GM10266 (cell line): Measurements from ENCODE around the gene GLP1R.

ENCODE experiments used
- DNase-seq: peaks from one replicate; pipeline ENCODE4 v3.0.0; 2012; ENCODE audit errors: extremely low spot score
- CTCF ChIP-seq: IDR thresholded peaks from 2 replicates; pipeline ENCODE4 v1.5.1; 2012; ENCODE audit warnings: mild to moderate bottlenecking, low read depth; ENCODE audit not compliant: control insufficient read depth, insufficient read depth; ENCODE audit errors: missing control alignments

Gene GLP1R

GRCh38 chr6:39009476-39009875 is 39.1 kb upstream of the GLP1R start:
- TF ChIP-seq CTCF, result no peak
- no peak for DNase-seq

GRCh38 chr6:39016839-39017546 is 31.6 kb upstream of the GLP1R start:
- TF ChIP-seq CTCF, result no peak
- DNase-seq, result no peak

GRCh38 chr6:39017547-39017880 is 31.1 kb upstream of the GLP1R start:
- TF ChIP-seq CTCF, result no peak

GRCh38 chr6:39018103-39018502 is 30.5 kb upstream of the GLP1R start:
- no peak for DNase-seq
- no peak for TF ChIP-seq CTCF

More at GRCh38 chr6:39017547-39017880, 31.1 kb upstream of the GLP1R start:
- DNase-seq, result no peak

- no peak for DNase-seq
- no peak for TF ChIP-seq CTCF
Observed at GRCh38 chr6:39020136-39020535, 28.4 kb upstream of the GLP1R start.

GRCh38 chr6:39021041-39021440 is 27.5 kb upstream of the GLP1R start:
- DNase-seq, result no peak
- no peak for TF ChIP-seq CTCF

GRCh38 chr6:39021779-39022178 is 26.8 kb upstream of the GLP1R start:
- TF ChIP-seq CTCF, result no peak
- no peak for DNase-seq
